Measurements from ENCODE around the gene TBX1. TPM values are rescaled to one million over a fixed set of nuclear protein-coding genes. Genes with fewer than 3 reads are reported as not detected.

The TBX1 gene
- total RNA-seq, 1 donor from 2014 or later = 5.9 TPM

GRCh38 chr22:19745155-19746101, 15.2 kb upstream of the TBX1 start:
- no peak for DNase-seq (ENCODE audit: low spot score, unreplicated experiment)
- TF ChIP-seq, protein P1, sequence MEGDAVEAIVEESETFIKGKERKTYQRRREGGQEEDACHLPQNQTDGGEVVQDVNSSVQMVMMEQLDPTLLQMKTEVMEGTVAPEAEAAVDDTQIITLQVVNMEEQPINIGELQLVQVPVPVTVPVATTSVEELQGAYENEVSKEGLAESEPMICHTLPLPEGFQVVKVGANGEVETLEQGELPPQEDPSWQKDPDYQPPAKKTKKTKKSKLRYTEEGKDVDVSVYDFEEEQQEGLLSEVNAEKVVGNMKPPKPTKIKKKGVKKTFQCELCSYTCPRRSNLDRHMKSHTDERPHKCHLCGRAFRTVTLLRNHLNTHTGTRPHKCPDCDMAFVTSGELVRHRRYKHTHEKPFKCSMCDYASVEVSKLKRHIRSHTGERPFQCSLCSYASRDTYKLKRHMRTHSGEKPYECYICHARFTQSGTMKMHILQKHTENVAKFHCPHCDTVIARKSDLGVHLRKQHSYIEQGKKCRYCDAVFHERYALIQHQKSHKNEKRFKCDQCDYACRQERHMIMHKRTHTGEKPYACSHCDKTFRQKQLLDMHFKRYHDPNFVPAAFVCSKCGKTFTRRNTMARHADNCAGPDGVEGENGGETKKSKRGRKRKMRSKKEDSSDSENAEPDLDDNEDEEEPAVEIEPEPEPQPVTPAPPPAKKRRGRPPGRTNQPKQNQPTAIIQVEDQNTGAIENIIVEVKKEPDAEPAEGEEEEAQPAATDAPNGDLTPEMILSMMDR (IDR thresholded peaks at IDR 0.05; ENCODE audit: unreplicated experiment) = no peak
- Mint-ChIP-seq H3K36me3 (ENCODE audit: insufficient read depth) (no peaks in the 10 kb centered on the region), H3K9me3 (ENCODE audit: low read depth) (no peaks in the 10 kb centered on the region), H3K27ac (no peak overlapping the region), H3K4me3 (ENCODE audit: low read depth) (no peak overlapping the region), H3K27me3 (peaks cover 12% of the 10 kb centered on the region), H3K4me1 (ENCODE audit: low read depth) (peaks cover 2% of the 10 kb centered on the region)

- H3K4me3 Mint-ChIP-seq (ENCODE audit: low read depth) = no peak overlapping the region
- no peak overlapping the region for H3K27ac Mint-ChIP-seq
- TF ChIP-seq, protein P1 (IDR thresholded peaks at IDR 0.05; ENCODE audit: unreplicated experiment) = no peak
- no peaks in the 10 kb centered on the region for H3K9me3 Mint-ChIP-seq (ENCODE audit: low read depth)
- peaks cover 9% of the 10 kb centered on the region for H3K4me1 Mint-ChIP-seq (ENCODE audit: low read depth)
- DNase-seq (ENCODE audit: low spot score, unreplicated experiment) = no peak
- H3K27me3 Mint-ChIP-seq = peaks cover 12% of the 10 kb centered on the region
- no peaks in the 10 kb centered on the region for H3K36me3 Mint-ChIP-seq (ENCODE audit: insufficient read depth)
These were observed 13.9 kb upstream of the TBX1 start for GRCh38 chr22:19746726-19747125.

GRCh38 chr22:19747551-19747950, 13.0 kb upstream of the TBX1 start:
- H3K4me3 Mint-ChIP-seq (ENCODE audit: low read depth) = no peak overlapping the region
- H3K27ac Mint-ChIP-seq = no peak overlapping the region
- peaks cover 14% of the 10 kb centered on the region for H3K27me3 Mint-ChIP-seq
- peaks cover 9% of the 10 kb centered on the region for H3K4me1 Mint-ChIP-seq (ENCODE audit: low read depth)
- TF ChIP-seq, protein P1 (IDR thresholded peaks at IDR 0.05; ENCODE audit: unreplicated experiment) = no peak
- H3K36me3 Mint-ChIP-seq (ENCODE audit: insufficient read depth) = no peaks in the 10 kb centered on the region
- DNase-seq (ENCODE audit: low spot score, unreplicated experiment) = no peak
- H3K9me3 Mint-ChIP-seq (ENCODE audit: low read depth) = no peaks in the 10 kb centered on the region

DNA sequence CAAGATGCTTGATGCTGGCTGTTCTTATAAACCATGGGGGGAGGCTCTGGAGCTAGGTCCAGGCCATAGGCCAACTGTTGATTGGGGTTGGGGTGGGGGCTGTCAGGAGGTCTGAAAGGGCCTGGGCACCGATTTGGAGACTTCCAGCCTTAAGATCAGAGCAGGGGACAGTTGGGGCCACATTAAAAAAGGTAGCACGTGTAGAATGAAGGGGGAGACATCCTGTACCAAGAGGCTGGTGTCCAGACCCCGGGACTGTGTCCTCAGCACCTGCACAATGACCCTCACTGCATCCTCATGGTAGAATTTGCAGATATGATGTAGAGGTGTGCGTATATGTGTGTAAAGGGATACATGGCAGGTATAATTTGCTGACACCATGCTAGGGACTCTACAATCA, 12.4 kb upstream of the TBX1 start:
- no peaks in the 10 kb centered on the region for H3K9me3 Mint-ChIP-seq (ENCODE audit: low read depth)
- peaks cover 20% of the 10 kb centered on the region for H3K27me3 Mint-ChIP-seq
- no peak for DNase-seq (ENCODE audit: low spot score, unreplicated experiment)
- TF ChIP-seq, protein P1 (IDR thresholded peaks at IDR 0.05; ENCODE audit: unreplicated experiment) = no peak
- peaks cover 9% of the 10 kb centered on the region for H3K4me1 Mint-ChIP-seq (ENCODE audit: low read depth)
- no peak overlapping the region for H3K4me3 Mint-ChIP-seq (ENCODE audit: low read depth)
- H3K27ac Mint-ChIP-seq = no peak overlapping the region
- no peaks in the 10 kb centered on the region for H3K36me3 Mint-ChIP-seq (ENCODE audit: insufficient read depth)

GRCh38 chr22:19748991-19749664, 11.4 kb upstream of the TBX1 start:
- no peak overlapping the region for H3K4me3 Mint-ChIP-seq (ENCODE audit: low read depth)
- DNase-seq (ENCODE audit: low spot score, unreplicated experiment) = no peak
- no peaks in the 10 kb centered on the region for H3K36me3 Mint-ChIP-seq (ENCODE audit: insufficient read depth)
- TF ChIP-seq, protein P1 (IDR thresholded peaks at IDR 0.05; ENCODE audit: unreplicated experiment) = no peak
- H3K27ac Mint-ChIP-seq = no peak overlapping the region
- no peaks in the 10 kb centered on the region for H3K9me3 Mint-ChIP-seq (ENCODE audit: low read depth)
- peaks cover 30% of the 10 kb centered on the region for H3K27me3 Mint-ChIP-seq
- H3K4me1 Mint-ChIP-seq (ENCODE audit: low read depth) = peaks cover 9% of the 10 kb centered on the region

All from progenitor cell of endocrine pancreas (in vitro differentiated cells).